CD4-positive, CD25-positive, alpha-beta regulatory T cell (primary cell): ENCODE data around the gene TRABD2A. TPM values are rescaled to one million over a fixed set of nuclear protein-coding genes. Genes with fewer than 3 reads are reported as not detected.

Experiments used
- ATAC-seq, 2 donors: fragments of 150-1000 bp; cut with Tn5 transposase; one replicate each; pipeline ENCODE4 v1.10.0; 2021; ENCODE audit warnings: low read depth in 2 of 2, moderate number of reproducible peaks in 2 of 2, moderate library complexity in 1 of 2
- DNase-seq, 3 donors: peaks; one replicate each; pipeline versions ENCODE4 v3.0.0 to v3.0.0-alpha.2; 2012 to 2022; ENCODE audit warnings: mixed read lengths in 1 of 3
- H3K27ac ChIP-seq: one replicate; pipeline ENCODE4 v1.7.0; 2013; ENCODE audit warnings: mild to moderate bottlenecking, low read length; ENCODE audit not compliant: insufficient read depth, poor library complexity, severe bottlenecking
- H3K27me3 ChIP-seq: one replicate; pipeline ENCODE4 v1.7.0; 2013; ENCODE audit warnings: low read length; ENCODE audit not compliant: control insufficient read depth, insufficient read depth
- H3K36me3 ChIP-seq: one replicate; pipeline ENCODE4 v1.7.0; 2013; ENCODE audit warnings: mild to moderate bottlenecking, low read length, moderate library complexity; ENCODE audit not compliant: control insufficient read depth, insufficient read depth
- H3K4me1 ChIP-seq: 2 replicates; pipeline ENCODE4 v1.7.0; 2013; ENCODE audit warnings: mild to moderate bottlenecking, low read length; ENCODE audit not compliant: insufficient read depth, control insufficient read depth, poor library complexity, severe bottlenecking
- H3K4me3 ChIP-seq: one replicate; pipeline ENCODE4 v1.7.0; 2013; ENCODE audit warnings: low read depth, mild to moderate bottlenecking, low read length, moderate library complexity
- H3K9me3 ChIP-seq, 2 experiments: 1 replicate in 1 of 2; 2 replicates in 1 of 2; pipeline ENCODE4 v1.7.0; 2013; ENCODE audit warnings: low read length in 2 of 2, mild to moderate bottlenecking in 1 of 2, moderate library complexity in 1 of 2; ENCODE audit not compliant: control insufficient read depth in 2 of 2
- H3K27ac Mint-ChIP-seq, 3 donors: one replicate each; pipeline ENCODE4 v1.8.0; 2020 to 2022; ENCODE audit warnings: mild to moderate bottlenecking in 3 of 3, mixed read lengths in 3 of 3, moderate library complexity in 2 of 3
- H3K27me3 Mint-ChIP-seq: one replicate; pipeline ENCODE4 v1.8.0; 2022; ENCODE audit warnings: mild to moderate bottlenecking, mixed read lengths
- H3K36me3 Mint-ChIP-seq: one replicate; pipeline ENCODE4 v1.8.0; 2020; ENCODE audit warnings: mixed read lengths
- H3K4me1 Mint-ChIP-seq, 4 donors: one replicate each; pipeline ENCODE4 v1.8.0; 2020 to 2022; ENCODE audit warnings: mixed read lengths in 4 of 4, mild to moderate bottlenecking in 1 of 4
- H3K4me3 Mint-ChIP-seq, 4 donors: one replicate each; pipeline ENCODE4 v1.8.0; 2020 to 2022; ENCODE audit warnings: mild to moderate bottlenecking in 4 of 4, mixed read lengths in 4 of 4, moderate library complexity in 3 of 4
- H3K9me3 Mint-ChIP-seq, 7 donors: one replicate each; pipeline ENCODE4 v1.8.0; 2020 to 2022; ENCODE audit warnings: mixed read lengths in 7 of 7, mild to moderate bottlenecking in 3 of 7, moderate library complexity in 2 of 7
- polyA plus RNA-seq, 4 donors: library from polyadenylated mRNA; unstranded; fragments of 300-500 nt; fragmentation: Illumina TruSeq; gene quantifications; one replicate each; pipeline ENCODE4 v1.2.3, GENCODE V29; 2021
- total RNA-seq: library from RNA; stranded (reverse); gene quantifications from one replicate; pipeline ENCODE4 v1.2.3, GENCODE V29; 2022

The TRABD2A gene
- total and polyA plus RNA-seq, 5 donors from 2014 or later, result 32.9 to 48.8 (median 40.6) TPM

- no peaks in the 10 kb centered on the region for H3K9me3 Mint-ChIP-seq
- Histone ChIP-seq H3K9me3 (no peaks in the 10 kb centered on the region), H3K4me1 (peaks cover 35% of the 10 kb centered on the region), H3K27me3 (no peaks in the 10 kb centered on the region), H3K36me3 (no peaks in the 10 kb centered on the region), H3K27ac (peak overlapping the region; percentile 78), H3K4me3 (peak overlapping the region; percentile 99)
- ATAC-seq (no peak), DNase-seq (no peak)
- H3K4me3 Mint-ChIP-seq, result peak overlapping the region; percentile 93 to 98 (median 96)
- H3K4me1 Mint-ChIP-seq, result peaks cover 9 to 42% (median 27%) of the 10 kb centered on the region in 4 donors
- no peaks in the 10 kb centered on the region for H3K27me3 Mint-ChIP-seq
- no peaks in the 10 kb centered on the region for H3K36me3 Mint-ChIP-seq
- H3K27ac Mint-ChIP-seq, result peak overlapping the region; percentile 90 to 99 (median 95)
Observed at GRCh38 chr2:84882775-84883550, 2.1 kb upstream of the TRABD2A start.

GRCh38 chr2:84882414-84882738 lies 1.5 kb upstream of the TRABD2A start:
- Mint-ChIP-seq H3K4me3 (peak overlapping the region; percentile 93 to 98 (median 96)), H3K27ac (peak overlapping the region; percentile 90 to 99 (median 95)), H3K36me3 (no peaks in the 10 kb centered on the region), H3K27me3 (no peaks in the 10 kb centered on the region), H3K4me1 (peaks cover 9 to 46% (median 33%) of the 10 kb centered on the region in 4 donors), H3K9me3 (peaks cover 0 to 1% (median 0%) of the 10 kb centered on the region in 7 donors)
- ATAC-seq (no peak), DNase-seq (no peak)
- peak overlapping the region; percentile 78 for H3K27ac ChIP-seq
- H3K9me3 ChIP-seq, result no peaks in the 10 kb centered on the region
- peaks cover 40% of the 10 kb centered on the region for H3K4me1 ChIP-seq
- H3K36me3 ChIP-seq, result no peaks in the 10 kb centered on the region
- peak overlapping the region; percentile 99 for H3K4me3 ChIP-seq
- H3K27me3 ChIP-seq, result no peaks in the 10 kb centered on the region

- ATAC-seq (peak; percentile 76 to 78), DNase-seq (peak; percentile 73 to 95 (median 87))
- peak overlapping the region; percentile 78 for H3K27ac ChIP-seq
- H3K9me3 Mint-ChIP-seq, result peaks cover 0 to 1% (median 0%) of the 10 kb centered on the region in 7 donors
- peaks cover 46% of the 10 kb centered on the region for H3K4me1 ChIP-seq
- no peaks in the 10 kb centered on the region for H3K27me3 ChIP-seq
- no peaks in the 10 kb centered on the region for H3K9me3 ChIP-seq
- peaks cover 13 to 47% (median 35%) of the 10 kb centered on the region in 4 donors for H3K4me1 Mint-ChIP-seq
- H3K36me3 ChIP-seq, result no peaks in the 10 kb centered on the region
- no peaks in the 10 kb centered on the region for H3K36me3 Mint-ChIP-seq
- peak overlapping the region; percentile 90 to 99 (median 95) for H3K27ac Mint-ChIP-seq
- no peaks in the 10 kb centered on the region for H3K27me3 Mint-ChIP-seq
- H3K4me3 ChIP-seq, result peak overlapping the region; percentile 99
- peak overlapping the region; percentile 93 to 98 (median 96) for H3K4me3 Mint-ChIP-seq
Observed at GRCh38 chr2:84881581-84882413, 913 bp upstream of the TRABD2A start.

- Mint-ChIP-seq H3K4me1 (peaks cover 22 to 60% (median 45%) of the 10 kb centered on the region in 4 donors), H3K27ac (peak overlapping the region; percentile 92 to 95 (median 92)), H3K36me3 (no peaks in the 10 kb centered on the region), H3K9me3 (peaks cover 0 to 1% (median 0%) of the 10 kb centered on the region in 7 donors), H3K27me3 (no peaks in the 10 kb centered on the region), H3K4me3 (peak overlapping the region; percentile 90 to 98 (median 96))
- Histone ChIP-seq H3K4me3 (peak overlapping the region; percentile 94), H3K27me3 (no peaks in the 10 kb centered on the region), H3K27ac (peak overlapping the region; percentile 78), H3K4me1 (peaks cover 54% of the 10 kb centered on the region), H3K9me3 (no peaks in the 10 kb centered on the region), H3K36me3 (no peaks in the 10 kb centered on the region)
- DNase-seq, result peak in 1 of 3 donors; percentile 39
- no peak for ATAC-seq
Observed at GRCh38 chr2:84880395-84880644, 564 bp downstream of the TRABD2A start.

- H3K4me3 ChIP-seq, result peak overlapping the region; percentile 94
- no peaks in the 10 kb centered on the region for H3K36me3 ChIP-seq
- no peaks in the 10 kb centered on the region for H3K27me3 ChIP-seq
- DNase-seq (peak in 1 of 3 donors; percentile 46), ATAC-seq (no peak)
- peaks cover 0 to 1% (median 0%) of the 10 kb centered on the region in 7 donors for H3K9me3 Mint-ChIP-seq
- no peaks in the 10 kb centered on the region for H3K27me3 Mint-ChIP-seq
- peak overlapping the region; percentile 78 for H3K27ac ChIP-seq
- no peaks in the 10 kb centered on the region for H3K9me3 ChIP-seq
- peaks cover 54% of the 10 kb centered on the region for H3K4me1 ChIP-seq
- peak overlapping the region; percentile 92 to 95 (median 92) for H3K27ac Mint-ChIP-seq
- peaks cover 28 to 66% (median 50%) of the 10 kb centered on the region in 4 donors for H3K4me1 Mint-ChIP-seq
- peak overlapping the region; percentile 90 to 98 (median 96) for H3K4me3 Mint-ChIP-seq
- peaks cover 5% of the 10 kb centered on the region for H3K36me3 Mint-ChIP-seq
Observed at GRCh38 chr2:84879584-84880394, 1.1 kb downstream of the TRABD2A start.

DNA sequence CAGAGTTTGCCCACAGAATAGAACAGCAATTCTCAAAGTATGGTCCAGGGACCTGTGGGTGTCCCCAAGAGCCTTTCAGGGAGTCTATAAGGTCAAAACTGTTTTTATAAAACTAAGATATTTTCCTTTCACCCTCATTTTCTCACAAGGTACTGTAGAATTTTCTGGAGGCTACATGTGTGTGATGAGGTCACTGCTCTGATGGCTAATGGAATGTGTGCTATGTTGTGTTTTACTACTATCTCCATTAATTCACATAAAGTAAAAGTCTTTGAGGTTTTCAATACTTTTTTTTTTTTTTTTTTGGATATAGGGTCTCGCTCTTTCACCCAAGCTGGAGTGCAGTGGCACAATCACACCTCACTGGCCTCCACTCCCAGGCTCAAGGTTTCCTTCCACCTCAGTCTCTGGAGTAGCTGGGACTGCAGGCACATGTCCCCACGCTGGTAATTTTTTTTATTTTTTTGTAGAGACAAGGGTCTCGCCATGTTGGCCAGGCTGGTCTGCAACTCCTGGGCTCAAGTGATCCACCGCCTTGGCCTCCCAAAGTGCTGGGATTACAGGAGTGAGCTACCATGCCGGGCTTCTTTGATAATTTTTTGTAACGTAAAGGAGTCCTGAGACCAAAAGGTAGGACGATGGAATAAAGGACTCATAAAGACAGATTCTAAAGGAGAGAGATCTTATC lies 1.8 kb downstream of the TRABD2A start:
- DNase-seq, result no peak
- Histone ChIP-seq H3K27ac (peak overlapping the region; percentile 42), H3K27me3 (no peaks in the 10 kb centered on the region), H3K9me3 (no peaks in the 10 kb centered on the region), H3K4me1 (peaks cover 54% of the 10 kb centered on the region), H3K36me3 (peaks cover 4% of the 10 kb centered on the region), H3K4me3 (peak overlapping the region; percentile 77)
- H3K36me3 Mint-ChIP-seq, result peaks cover 12% of the 10 kb centered on the region
- no peaks in the 10 kb centered on the region for H3K27me3 Mint-ChIP-seq
- peak overlapping the region; percentile 75 to 95 (median 83) for H3K27ac Mint-ChIP-seq
- peaks cover 29 to 73% (median 52%) of the 10 kb centered on the region in 4 donors for H3K4me1 Mint-ChIP-seq
- H3K4me3 Mint-ChIP-seq, result peak overlapping the region; percentile 90 to 98 (median 96)
- no peak for ATAC-seq
- peaks cover 0 to 1% (median 0%) of the 10 kb centered on the region in 7 donors for H3K9me3 Mint-ChIP-seq

DNA sequence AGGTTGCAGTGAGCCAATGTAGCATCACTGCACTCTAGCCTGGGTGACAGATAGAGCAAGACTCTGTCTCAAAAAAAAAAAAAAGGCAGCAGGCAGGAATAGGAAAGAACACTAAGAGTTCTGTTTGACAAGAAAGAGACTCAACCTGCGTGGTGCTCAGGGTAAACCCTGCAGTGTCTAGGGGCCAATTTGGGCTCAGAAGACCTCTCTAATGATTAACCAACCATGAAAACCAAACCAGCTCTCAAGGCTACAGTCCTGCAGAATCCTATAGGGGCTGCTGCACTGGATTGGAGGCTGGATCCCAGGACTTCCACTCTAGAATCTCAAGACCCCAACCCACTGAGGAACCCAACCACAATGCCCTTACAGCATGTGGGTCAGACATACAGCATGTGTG lies 2.4 kb downstream of the TRABD2A start:
- H3K4me1 Mint-ChIP-seq, result peaks cover 32 to 78% (median 55%) of the 10 kb centered on the region in 4 donors
- H3K36me3 ChIP-seq, result peaks cover 4% of the 10 kb centered on the region

More for the DNA sequence above, 2.4 kb downstream of the TRABD2A start:
- H3K4me3 ChIP-seq, result peak overlapping the region; percentile 77
- ATAC-seq (no peak), DNase-seq (no peak)
- H3K9me3 ChIP-seq, result no peaks in the 10 kb centered on the region
- H3K27ac ChIP-seq, result peak overlapping the region; percentile 42
- H3K36me3 Mint-ChIP-seq, result peaks cover 15% of the 10 kb centered on the region
- no peaks in the 10 kb centered on the region for H3K27me3 Mint-ChIP-seq
- H3K27ac Mint-ChIP-seq, result peak overlapping the region; percentile 68 to 82 (median 70)
- peaks cover 0 to 1% (median 0%) of the 10 kb centered on the region in 7 donors for H3K9me3 Mint-ChIP-seq
- H3K4me1 ChIP-seq, result peaks cover 56% of the 10 kb centered on the region
- H3K4me3 Mint-ChIP-seq, result peak overlapping the region; percentile 90 to 98 (median 96)
- no peaks in the 10 kb centered on the region for H3K27me3 ChIP-seq
